Activated gamma-delta T cell (primary cell): ENCODE results near the gene CLTC.

Source experiments
- DNase-seq: peaks from one replicate; lab custom pipeline; 2025; lab: John Stamatoyannopoulos, UW

The CLTC gene

DNA sequence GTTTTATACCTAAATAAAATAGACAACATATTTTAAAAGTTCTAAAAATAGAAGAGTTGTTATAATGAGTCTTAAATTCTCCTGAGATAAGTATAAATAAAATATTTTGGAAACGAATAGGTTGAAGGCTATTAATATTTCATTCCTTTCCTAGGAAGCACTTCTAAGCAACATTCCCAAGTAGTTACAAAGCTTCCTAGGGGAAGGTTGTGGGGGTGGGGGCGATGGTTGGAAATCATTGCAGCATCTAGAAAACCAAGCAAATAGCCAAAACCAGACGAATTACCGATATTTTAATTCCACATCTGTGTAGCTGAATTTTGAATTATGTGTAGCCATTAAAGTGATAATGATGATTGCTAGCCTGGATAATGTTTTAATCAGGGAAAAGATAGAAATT, 60.6 kb downstream of the CLTC start:
- DNase-seq: no peak

DNA sequence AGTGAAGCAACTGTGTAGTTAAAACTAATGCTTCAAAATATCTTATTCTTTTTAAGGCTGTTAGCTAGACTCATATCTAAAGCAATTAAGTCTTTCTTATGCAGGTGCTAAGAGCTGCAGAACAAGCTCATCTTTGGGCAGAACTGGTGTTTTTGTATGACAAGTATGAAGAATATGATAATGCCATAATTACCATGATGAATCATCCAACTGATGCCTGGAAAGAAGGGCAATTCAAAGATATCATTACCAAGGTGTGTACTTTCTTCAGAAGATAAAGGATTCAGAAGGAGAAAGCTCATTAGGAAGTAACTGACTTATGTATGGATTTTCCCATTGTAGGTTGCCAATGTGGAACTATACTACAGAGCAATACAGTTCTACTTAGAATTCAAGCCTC, 63.6 kb downstream of the CLTC start:
- DNase-seq: no peak

- no peak for DNase-seq
Observed at GRCh38 chr17:59684967-59685366, 65.3 kb downstream of the CLTC start.

DNA sequence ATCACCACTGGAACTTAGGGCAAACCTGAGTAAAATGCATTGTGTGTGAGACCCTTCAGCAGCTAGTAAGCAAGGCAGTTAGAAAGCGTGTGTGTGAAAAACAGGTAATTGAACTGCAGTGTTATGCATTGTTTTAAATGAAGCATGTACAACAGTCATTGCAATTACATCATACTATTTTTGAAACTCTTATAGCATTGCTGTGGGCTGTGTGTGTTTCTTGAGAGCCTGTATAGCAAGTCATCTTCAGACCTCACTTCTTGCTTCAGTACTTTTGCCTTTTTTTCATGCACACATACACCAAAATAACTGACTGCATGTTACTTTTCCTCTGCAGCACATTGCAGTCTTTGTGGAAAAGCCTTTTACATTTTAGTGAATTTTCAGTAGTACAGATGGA, 68.3 kb downstream of the CLTC start:
- no peak for DNase-seq

DNA sequence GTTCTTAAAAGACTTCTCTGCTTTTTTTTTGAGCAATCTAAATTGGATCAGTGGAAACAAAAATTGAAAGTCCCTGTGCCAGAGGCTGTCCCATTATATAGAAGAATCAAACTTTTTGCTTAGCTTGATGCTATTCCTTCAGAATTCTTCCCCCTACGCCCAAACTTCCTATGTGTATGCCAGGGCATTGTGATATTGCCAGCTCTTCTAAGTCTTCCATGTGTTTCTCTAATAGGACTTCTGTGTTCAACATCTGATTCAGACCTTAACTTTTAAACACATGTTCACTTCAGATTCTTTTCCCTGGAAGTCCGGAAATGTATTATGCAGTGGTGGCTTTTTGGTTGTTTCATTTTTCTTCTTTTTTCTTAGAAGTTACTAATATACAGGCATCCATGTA, 68.8 kb downstream of the CLTC start:
- DNase-seq: no peak

GRCh38 chr17:59693582-59693981, 73.9 kb downstream of the CLTC start:
- no peak for DNase-seq

GRCh38 chr17:59694344-59694743, 74.6 kb downstream of the CLTC start:
- no peak for DNase-seq

GRCh38 chr17:59695945-59696681, 76.4 kb downstream of the CLTC start:
- DNase-seq: no peak

DNA sequence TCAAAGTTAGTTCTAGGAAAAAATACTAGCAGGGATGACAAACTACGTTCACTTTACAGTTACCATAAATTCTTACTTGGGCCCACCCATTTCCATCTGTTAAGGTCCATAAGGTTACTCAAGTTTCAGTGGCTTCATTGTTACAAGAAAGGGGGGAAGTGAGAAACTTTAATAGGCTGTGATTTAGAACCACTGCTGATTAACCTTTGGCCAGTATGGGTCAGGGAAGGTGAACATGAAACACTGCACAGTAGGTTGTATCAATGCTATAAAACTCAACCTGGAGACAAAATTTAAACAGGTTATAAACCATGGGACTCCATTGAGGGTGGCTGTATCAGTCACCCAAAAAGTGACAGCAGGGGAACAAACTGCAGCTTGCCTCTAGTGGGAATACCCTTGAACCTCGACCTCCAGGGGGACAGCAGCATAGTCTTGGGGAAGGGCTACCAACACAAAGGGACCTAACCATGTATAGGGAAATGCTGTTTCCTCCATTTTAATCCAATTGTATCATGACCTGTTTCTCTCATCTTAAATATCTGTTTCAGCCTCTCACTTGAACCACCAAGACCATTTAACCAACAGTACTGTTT, 77.1 kb downstream of the CLTC start:
- no peak for DNase-seq

GRCh38 chr17:59698143-59698542, 78.4 kb downstream of the CLTC start:
- DNase-seq: no peak

DNA sequence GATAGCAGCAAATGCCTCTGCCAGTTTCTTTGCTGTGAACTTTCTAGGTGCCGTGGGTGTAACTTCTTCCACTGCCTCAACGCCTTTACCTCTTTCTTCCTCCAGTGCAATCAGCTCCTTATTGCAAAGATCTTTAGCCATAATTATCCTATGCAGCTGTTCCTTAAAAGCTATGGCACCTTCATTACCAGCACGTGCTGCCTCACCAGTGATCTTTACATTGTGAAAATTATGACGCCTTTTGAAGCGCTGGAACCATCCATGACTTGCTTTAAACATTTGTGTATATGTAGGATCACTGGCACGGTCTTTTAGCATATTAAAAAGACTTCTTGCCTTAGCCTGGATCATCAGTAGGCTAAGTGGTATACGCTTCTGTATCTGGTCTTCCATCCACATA, 79.5 kb downstream of the CLTC start:
- DNase-seq: no peak

DNA sequence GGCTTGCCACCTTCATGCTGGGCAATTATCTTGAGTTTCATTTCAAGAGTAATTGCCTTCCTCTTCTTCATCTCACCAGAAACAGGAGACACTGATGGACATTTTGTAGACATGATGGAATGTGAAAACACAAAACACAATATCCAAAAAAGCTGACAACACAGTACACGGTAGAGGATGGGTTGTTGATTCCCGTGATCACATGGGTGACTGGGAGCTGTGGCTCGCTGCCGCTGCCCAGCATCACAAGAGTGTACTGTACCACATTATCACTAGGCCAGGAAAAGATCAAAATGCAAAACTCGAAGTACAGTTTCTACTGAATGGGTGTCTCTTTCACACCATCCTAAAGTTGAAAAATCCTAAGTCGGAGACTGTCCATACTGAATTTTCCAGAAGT, 80.1 kb downstream of the CLTC start:
- no peak for DNase-seq

DNA sequence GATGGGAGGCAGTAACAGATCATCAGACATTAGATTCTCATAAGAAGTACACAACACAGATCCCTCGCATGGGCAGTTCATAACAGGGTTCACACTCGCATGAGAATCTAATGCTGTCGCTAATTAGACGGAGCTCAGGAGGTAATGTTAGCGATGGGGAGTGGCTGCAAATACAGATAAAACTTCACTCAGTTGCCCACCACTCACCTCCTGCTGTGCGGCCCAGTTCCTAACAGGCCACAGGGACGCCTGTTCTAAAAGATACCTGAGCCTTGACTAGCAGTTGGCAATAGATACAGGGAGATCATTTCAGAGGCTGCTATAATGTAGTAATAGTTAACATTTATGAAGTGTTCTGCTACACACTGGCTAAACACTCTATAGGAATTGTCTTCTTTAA, 82.6 kb downstream of the CLTC start:
- DNase-seq: no peak

DNA sequence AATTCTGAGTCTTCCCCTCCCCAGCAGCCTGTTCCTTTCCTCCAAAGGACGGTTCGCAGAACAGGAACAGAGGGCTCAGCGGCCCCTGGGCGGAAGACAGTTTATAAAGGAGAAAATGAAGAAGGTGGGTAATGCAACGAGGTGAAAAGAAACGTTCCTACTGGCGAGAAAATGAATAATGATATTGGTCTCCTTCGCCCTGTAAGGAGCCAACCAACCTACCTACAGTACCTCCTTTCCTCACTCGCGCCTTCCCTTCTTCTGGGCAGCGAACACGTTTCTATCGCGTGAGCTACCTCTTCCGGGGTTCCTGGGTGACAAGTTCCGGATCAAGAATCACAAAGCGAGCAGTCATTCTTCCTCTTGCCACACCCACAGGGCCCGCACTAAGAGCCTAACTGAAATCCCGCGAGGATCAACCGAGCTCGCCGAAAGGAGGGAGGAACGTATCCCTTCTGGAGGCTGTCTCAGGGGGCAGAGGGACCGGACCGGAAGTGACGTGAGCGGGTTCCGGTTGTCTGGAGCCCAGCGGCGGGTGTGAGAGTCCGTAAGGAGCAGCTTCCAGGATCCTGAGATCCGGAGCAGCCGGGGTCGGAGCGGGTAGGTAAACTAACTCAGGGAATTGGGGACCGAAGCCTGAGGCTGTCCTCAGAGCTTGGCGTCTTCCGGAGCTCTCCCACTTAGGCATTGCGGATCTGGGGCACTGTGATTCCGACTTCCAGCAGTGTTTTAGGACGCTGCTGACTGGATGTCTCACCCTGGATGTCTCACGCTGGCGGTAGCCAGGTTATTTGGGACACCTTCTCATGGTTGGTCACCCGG, 87.7 kb downstream of the CLTC start, which contains the start of the genes PTRH2 and VMP1:
Gene PTRH2 (minus strand): TSS at position 282 of the 822 bp plus-strand sequence. CDS start 9,452 bp downstream, outside the sequence.
Gene VMP1 (plus strand): TSS at position 506 of the 822 bp plus-strand sequence. CDS start 23,793 bp downstream, outside the sequence.
- peak; percentile 59 for DNase-seq

GRCh38 chr17:59707971-59708430, 88.3 kb downstream of the CLTC start:
- DNase-seq: no peak

DNA sequence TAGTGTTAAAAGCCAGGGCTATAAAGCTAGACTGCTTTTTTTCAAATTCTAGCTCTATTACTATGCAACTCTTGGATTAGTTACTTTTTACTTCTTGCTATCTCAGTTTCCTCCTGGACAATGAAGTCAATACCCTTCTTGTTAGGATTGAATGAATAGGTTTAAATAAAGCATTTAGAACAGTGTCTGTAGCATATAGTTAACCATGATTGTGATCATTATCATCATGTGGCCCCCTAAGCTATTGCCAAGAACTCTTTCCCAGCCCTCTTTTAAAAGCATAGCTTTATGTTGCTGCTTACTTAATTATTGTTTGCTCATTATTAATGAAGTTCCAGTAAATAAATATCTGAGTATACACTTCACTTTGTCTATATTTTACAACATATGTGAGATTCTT, 92.2 kb downstream of the CLTC start:
- no peak for DNase-seq

DNA sequence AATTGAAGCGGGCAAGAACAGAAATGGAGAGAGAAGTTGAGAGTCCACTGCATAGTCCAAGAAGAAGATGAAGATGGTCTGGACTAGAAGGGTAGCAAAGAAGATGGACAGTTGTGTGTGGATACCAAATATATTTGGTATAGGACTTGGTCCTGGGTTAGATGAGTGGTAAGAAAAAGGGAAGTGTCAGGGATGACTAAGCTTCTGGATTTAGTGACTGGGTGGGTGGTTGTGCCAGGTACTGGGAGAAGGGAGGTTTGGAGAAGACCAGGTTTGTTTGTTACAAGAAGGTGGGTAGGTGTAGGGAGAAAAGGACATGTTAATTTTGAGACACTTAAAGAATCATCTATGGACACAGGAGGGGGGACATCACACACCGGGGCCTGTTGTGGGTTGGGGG, 93.2 kb downstream of the CLTC start:
- DNase-seq: no peak

DNA sequence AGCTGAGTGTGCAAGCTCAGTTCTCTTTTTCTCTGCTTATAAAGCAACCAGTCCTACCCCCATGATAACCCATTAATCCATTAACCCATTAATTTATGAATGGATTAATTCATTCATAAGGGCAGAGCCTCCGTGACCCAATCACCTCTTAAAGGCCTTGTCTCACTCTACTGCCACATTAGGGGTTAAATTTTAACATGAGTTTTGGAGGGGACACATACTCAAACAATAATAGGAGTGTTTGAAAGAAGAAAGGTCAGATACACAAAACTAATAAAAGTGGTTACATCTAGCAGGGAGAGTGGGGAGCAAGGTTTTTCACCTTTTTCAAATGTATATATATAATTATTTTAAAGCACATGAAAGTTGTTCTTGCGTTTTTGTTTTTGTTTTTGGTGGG, 94.6 kb downstream of the CLTC start:
- no peak for DNase-seq

DNA sequence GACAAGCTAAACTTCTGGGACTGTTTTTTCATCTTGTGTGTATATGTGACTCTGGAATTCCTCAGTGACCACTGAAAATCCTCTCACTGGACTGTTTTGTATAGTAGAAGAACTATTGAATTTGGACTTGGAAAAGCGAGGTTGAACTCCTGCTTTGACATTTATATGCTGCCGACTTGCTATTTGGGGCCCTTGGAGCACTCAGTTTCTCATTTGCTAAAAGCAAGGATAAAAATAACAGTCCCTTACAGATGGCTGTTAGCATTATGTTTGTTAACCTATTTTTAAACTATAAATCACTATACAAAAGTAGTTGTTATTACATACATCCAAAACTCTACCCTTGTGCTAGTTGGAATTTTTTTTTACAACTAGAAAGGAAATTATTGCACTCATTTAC, 96.7 kb downstream of the CLTC start:
- no peak for DNase-seq

GRCh38 chr17:59719526-59719925, 99.8 kb downstream of the CLTC start:
- no peak for DNase-seq

- no peak for DNase-seq
Observed at GRCh38 chr17:59722623-59723022, 102.9 kb downstream of the CLTC start.

DNA sequence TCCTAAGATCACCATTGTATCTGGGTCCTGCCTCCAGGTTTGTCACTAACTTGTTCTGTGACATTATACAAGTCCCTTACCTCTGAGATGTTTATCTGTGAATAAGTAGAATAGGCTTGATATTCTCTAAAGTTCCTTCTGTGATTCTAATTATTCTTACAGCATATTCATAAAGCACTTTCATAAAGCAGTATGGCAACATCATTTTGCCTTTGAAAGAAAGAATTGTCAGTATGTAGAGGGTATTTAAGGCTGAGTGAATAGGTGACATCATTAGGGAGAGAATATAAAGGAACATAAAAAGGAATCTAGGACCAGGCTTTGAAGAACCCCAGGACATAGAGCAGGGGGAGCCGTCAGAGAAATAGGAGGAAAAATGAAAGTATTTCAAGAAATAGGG, 103.3 kb downstream of the CLTC start:
- DNase-seq: no peak

DNA sequence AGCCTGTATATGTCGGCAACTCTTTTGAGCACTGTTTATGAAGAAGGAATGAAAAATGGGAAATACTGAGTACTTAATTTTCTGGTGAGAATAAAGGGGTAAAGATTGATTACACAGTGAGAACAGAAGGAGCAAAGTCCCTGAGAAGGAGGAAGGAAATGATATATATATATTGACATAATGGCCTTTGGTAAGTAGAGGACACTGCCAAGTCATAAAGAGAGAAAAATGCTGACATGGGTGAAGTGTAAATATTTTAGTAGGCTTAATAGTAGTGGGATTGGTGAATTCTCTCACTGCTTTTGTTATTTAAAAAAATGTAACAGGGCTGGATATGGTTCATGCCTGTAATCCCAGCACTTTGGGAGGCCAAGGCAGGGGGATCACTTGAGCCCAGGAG, 103.9 kb downstream of the CLTC start:
- DNase-seq: no peak
